ENCODE results near the gene HOXC13.

HOXC13 gene

DNA sequence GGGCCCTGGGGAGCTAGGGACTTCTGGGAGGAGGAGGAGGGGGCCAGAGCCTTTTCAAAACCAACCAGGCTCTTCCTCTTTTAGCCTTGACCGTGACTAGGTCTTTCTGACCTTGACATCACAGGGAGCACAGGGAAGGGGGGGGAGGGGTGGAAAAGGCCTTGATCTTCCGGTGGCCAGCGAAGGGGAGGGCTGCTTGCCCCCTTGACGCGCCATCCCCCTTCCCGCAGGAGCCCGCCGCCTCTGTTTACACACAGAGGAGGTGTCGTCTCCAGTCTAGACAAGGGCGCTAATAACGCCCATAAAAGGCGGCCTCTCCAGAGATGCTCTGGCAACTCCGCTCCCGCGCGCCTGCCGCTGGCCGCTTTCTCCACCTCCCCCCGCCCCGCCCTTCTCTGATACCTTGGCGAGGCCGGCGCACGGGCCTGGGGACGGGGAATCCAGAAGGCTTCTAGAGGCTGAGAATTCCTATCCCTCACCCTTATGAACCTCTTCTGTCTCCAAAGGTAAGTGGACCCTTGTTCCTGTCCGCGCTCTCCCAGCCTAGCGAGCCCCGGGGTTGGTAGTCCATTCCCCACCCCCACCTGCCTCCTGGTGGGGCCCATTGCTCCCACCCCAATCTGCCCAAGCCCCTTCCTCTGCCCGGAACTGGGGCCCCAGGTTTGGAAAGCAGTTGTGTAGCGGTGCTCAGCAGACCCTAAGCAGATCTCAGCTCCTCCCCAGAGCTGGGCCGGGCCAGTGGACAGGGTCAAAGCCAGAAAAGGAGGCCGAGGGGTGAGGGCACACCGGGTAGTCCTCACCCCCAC is 11.2 kb downstream of the HOXC13 start (continued):
- TF ChIP-seq, protein P1, sequence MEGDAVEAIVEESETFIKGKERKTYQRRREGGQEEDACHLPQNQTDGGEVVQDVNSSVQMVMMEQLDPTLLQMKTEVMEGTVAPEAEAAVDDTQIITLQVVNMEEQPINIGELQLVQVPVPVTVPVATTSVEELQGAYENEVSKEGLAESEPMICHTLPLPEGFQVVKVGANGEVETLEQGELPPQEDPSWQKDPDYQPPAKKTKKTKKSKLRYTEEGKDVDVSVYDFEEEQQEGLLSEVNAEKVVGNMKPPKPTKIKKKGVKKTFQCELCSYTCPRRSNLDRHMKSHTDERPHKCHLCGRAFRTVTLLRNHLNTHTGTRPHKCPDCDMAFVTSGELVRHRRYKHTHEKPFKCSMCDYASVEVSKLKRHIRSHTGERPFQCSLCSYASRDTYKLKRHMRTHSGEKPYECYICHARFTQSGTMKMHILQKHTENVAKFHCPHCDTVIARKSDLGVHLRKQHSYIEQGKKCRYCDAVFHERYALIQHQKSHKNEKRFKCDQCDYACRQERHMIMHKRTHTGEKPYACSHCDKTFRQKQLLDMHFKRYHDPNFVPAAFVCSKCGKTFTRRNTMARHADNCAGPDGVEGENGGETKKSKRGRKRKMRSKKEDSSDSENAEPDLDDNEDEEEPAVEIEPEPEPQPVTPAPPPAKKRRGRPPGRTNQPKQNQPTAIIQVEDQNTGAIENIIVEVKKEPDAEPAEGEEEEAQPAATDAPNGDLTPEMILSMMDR (tag by site-specific recombination; IDR thresholded peaks at IDR 0.05) = no peak
- no peak for TF ChIP-seq ZNF433 (tag by site-specific recombination; IDR thresholded peaks at IDR 0.05; ENCODE audit: low read depth)
- TF ChIP-seq MZF1 (tag by site-specific recombination; IDR thresholded peaks at IDR 0.05; ENCODE audit: borderline replicate concordance) = no peak
- no peak for TF ChIP-seq KLF1 (tag by site-specific recombination; IDR thresholded peaks at IDR 0.05)

DNA sequence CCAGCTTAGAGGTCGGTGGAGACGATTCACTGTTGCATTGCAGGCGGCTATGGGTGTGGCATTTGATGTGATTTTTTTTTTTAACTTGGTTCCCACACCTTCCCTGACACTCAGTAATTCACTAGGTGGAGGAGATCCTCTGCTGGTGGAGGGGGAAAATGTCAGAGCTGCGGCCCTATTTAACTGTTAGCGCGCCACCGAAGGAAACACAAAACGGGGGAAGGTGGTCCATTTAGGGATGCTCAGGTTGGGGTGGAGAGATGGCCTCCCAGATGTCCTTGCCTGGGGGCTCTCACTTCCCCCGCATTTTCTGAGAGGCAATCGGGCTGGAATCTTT is 11.8 kb downstream of the HOXC13 start:
- H3K9me3 ChIP-seq (ENCODE audit: control insufficient read depth, insufficient read depth, low read depth, low read length) = no peaks in the 10 kb centered on the region

DNA sequence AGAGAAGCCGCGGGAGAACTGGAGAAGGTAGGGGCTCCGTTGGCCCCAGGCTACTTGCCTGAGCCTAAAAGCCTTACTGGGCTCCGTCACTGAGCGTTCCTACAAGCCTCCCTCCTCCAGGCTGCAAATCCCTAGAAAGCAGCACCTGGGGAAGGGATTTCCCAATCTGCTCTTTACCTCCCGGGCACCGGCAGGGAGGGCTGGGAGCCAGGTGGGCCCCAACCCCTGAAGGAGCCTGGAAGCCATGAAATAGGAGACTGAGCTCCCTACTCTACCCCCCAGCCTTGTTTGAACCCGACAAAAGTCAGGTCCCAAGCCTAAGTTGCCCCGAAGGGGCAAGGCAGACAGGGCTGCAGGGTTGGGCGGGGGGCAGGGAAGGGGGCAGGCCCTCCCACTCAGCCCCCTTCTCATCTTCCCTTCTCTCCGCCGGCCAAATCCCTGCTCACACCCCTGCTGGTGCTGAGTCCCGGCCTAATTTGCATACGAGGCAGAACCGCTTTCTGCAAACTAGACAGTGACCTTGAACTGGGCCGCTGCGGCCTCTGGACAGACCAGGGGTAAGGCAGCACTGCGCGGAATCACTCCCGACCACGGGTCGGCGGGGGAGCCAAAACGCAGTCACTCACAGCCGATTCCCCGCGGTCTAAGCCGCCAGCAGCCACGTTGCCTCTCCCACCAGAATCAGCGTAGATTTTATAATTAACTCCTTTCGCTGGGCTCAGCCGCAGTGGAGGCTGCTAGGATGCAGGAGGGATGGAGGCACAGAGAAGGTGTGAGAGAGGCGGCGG is 12.4 kb downstream of the HOXC13 start:
- Histone ChIP-seq H3K4me1 (ENCODE audit: control insufficient read depth, insufficient read depth, low read length) (peaks cover 5% of the 10 kb centered on the region; the same call in 1 of the 2 replicates), H3K27ac (ENCODE audit: extremely low read depth, low read depth, low read length) (no peak overlapping the region), H3K9me3 (ENCODE audit: control insufficient read depth, insufficient read depth, low read depth, low read length) (no peaks in the 10 kb centered on the region), H3K36me3 (ENCODE audit: control insufficient read depth in 2 of 2, insufficient read depth in 1 of 2, low read length in 2 of 2) (peaks cover 0 to 3% of the 10 kb centered on the region in 2 experiments; a peak in 1 of 3 replicates), H3K4me3 (ENCODE audit: low read depth, low read length) (no peak overlapping the region)
- ChIA-PET CTCF (no interaction called here), POLR2A (no interaction called here)
- TF ChIP-seq ZNF24 (tag by site-specific recombination; IDR thresholded peaks at IDR 0.05) = no peak
- TF ChIP-seq, protein P2, sequence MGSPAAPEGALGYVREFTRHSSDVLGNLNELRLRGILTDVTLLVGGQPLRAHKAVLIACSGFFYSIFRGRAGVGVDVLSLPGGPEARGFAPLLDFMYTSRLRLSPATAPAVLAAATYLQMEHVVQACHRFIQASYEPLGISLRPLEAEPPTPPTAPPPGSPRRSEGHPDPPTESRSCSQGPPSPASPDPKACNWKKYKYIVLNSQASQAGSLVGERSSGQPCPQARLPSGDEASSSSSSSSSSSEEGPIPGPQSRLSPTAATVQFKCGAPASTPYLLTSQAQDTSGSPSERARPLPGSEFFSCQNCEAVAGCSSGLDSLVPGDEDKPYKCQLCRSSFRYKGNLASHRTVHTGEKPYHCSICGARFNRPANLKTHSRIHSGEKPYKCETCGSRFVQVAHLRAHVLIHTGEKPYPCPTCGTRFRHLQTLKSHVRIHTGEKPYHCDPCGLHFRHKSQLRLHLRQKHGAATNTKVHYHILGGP (tag by site-specific recombination; IDR thresholded peaks at IDR 0.05) = peak; percentile 57

More for the DNA sequence above, 11.8 kb downstream of the HOXC13 start:
- TF ChIP-seq, protein P1 (tag by site-specific recombination; IDR thresholded peaks at IDR 0.05) = 0 out of 2 replicates have a peak, but pooled peaks have one; percentile 10
- TF ChIP-seq ZNF394 (tag by site-specific recombination; IDR thresholded peaks at IDR 0.05; ENCODE audit: borderline replicate concordance) = no peak
- TF ChIP-seq, protein P3, sequence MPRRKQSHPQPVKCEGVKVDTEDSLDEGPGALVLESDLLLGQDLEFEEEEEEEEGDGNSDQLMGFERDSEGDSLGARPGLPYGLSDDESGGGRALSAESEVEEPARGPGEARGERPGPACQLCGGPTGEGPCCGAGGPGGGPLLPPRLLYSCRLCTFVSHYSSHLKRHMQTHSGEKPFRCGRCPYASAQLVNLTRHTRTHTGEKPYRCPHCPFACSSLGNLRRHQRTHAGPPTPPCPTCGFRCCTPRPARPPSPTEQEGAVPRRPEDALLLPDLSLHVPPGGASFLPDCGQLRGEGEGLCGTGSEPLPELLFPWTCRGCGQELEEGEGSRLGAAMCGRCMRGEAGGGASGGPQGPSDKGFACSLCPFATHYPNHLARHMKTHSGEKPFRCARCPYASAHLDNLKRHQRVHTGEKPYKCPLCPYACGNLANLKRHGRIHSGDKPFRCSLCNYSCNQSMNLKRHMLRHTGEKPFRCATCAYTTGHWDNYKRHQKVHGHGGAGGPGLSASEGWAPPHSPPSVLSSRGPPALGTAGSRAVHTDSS (tag by site-specific recombination; IDR thresholded peaks at IDR 0.05) = no peak
- no peak overlapping the region for H3K4me3 ChIP-seq (ENCODE audit: low read depth, low read length)
- CTCF ChIA-PET = interaction anchor here (1.0 kb wide), 1 partner anchor 10 kb away, joined by 4 read pairs; no protein-coding TSS in a partner anchor
- peaks cover 5% of the 10 kb centered on the region; the same call in 1 of the 2 replicates for H3K4me1 ChIP-seq (ENCODE audit: control insufficient read depth, insufficient read depth, low read length)
- POLR2A ChIA-PET = no interaction called here
- peaks cover 0 to 9% of the 10 kb centered on the region in 2 experiments; a peak in 1 of 3 replicates for H3K36me3 ChIP-seq (ENCODE audit: control insufficient read depth in 2 of 2, insufficient read depth in 1 of 2, low read length in 2 of 2)
- H3K27ac ChIP-seq (ENCODE audit: extremely low read depth, low read depth, low read length) = no peak overlapping the region

Data from HEK293 (cell line).